NT2/D1 (cell line): ENCODE results near the gene ATXN1.

Experiments used
- DNase-seq: peaks from one replicate; pipeline ENCODE4 v3.0.0-alpha.2; 2011; ENCODE audit warnings: low read depth, low spot score
- H3K27me3 ChIP-seq: 2 replicates; pipeline ENCODE4 v1.6.0; 2011; ENCODE audit warnings: mild to moderate bottlenecking; ENCODE audit not compliant: insufficient read length, insufficient read depth
- H3K36me3 ChIP-seq: 2 replicates; pipeline ENCODE4 v1.6.1; 2011; ENCODE audit warnings: mild to moderate bottlenecking, low read length, mixed read lengths; ENCODE audit not compliant: insufficient read depth, insufficient read length
- H3K4me1 ChIP-seq: 2 replicates; pipeline ENCODE4 v1.5.1; 2011; ENCODE audit not compliant: insufficient read depth, insufficient read length
- H3K4me3 ChIP-seq: 2 replicates; pipeline ENCODE4 v1.5.1; 2011; ENCODE audit warnings: low read depth; ENCODE audit not compliant: insufficient read length
- H3K9ac ChIP-seq: 2 replicates; pipeline ENCODE4 v1.6.0; 2011; ENCODE audit warnings: low read depth; ENCODE audit not compliant: insufficient read length
- H3K9me3 ChIP-seq: 2 replicates; pipeline ENCODE4 v1.5.1; 2011; ENCODE audit warnings: mild to moderate bottlenecking, low read length; ENCODE audit not compliant: insufficient read depth
- SUZ12 ChIP-seq: IDR thresholded peaks from 2 replicates; pipeline ENCODE4 v1.6.1; 2011; ENCODE audit not compliant: insufficient read length, insufficient read depth; ENCODE audit errors: extremely low read depth
- YY1 ChIP-seq: IDR thresholded peaks from 2 replicates; pipeline ENCODE4 v1.6.1; 2011; ENCODE audit not compliant: insufficient read length, insufficient read depth
- ZNF274 ChIP-seq: IDR thresholded peaks from 2 replicates; pipeline ENCODE4 v1.6.1; 2011; ENCODE audit warnings: mild to moderate bottlenecking, low read depth, low read length

ATXN1 gene

DNA sequence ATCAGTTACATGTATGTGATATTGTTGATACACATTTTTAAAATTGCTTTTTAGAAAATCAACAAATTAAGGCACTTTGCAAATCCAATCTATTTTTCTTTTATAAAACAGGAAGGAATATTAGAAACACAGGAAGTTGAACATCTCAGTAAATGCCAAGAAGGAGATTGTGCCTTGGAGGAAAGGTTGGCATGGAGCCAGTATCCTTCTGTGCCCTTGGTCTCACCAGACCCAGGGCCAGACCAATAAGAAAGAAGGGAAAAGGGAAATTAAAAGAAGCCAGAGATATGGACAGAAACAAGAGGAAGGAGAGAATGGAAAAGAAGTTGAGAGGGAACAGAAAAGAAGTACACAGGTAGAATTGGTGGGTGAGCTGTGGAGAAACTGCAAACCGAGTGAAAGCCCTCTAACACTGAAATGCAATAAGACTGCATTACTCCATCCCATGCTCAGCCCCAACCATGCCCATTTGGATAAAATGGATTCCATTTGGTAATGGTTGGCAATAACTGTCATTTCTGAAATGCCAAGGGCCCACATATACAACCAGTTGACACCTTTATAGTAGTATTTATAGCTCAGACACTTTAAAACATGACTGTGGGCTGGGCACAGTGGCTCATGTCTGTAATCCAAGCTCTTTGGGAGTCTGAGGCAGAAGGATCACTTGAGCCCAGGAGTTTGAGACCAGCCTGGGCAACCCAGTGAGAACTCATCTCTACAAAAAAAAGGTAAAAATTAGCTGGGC, 389.1 kb downstream of the ATXN1 start:
- Histone ChIP-seq H3K4me1 (no peaks in the 10 kb centered on the region), H3K27me3 (no peaks in the 10 kb centered on the region), H3K9me3 (no peaks in the 10 kb centered on the region), H3K4me3 (no peak overlapping the region), H3K9ac (no peak overlapping the region), H3K36me3 (no peaks in the 10 kb centered on the region)
- no peak for DNase-seq
- no peak for TF ChIP-seq SUZ12
- no peak for TF ChIP-seq ZNF274
- TF ChIP-seq YY1, result no peak

DNA sequence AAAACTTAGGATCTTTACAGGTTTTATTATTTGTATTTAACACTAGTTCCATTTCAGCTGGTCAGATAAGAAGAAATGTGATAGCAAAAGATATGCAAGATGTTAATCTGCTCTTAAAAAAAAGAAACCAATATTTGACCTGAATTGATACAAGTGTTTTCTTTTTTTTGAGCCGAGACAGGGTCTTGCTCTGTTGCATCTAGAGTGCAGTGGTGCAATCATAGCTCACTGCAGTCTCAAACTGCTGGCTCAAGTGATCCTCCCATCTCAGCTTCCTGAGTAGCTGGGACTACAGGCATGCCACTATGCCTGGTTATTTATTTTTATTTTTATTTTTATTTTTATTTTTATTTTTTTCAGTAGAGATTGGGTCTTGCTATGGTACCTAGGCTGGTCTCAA, 389.9 kb downstream of the ATXN1 start:
- no peak for DNase-seq
- TF ChIP-seq SUZ12 (no peak), ZNF274 (no peak), YY1 (no peak)
- no peaks in the 10 kb centered on the region for H3K36me3 ChIP-seq
- H3K4me3 ChIP-seq, result no peak overlapping the region
- no peak overlapping the region for H3K9ac ChIP-seq
- H3K9me3 ChIP-seq, result no peaks in the 10 kb centered on the region
- no peaks in the 10 kb centered on the region for H3K27me3 ChIP-seq
- H3K4me1 ChIP-seq, result no peaks in the 10 kb centered on the region

DNA sequence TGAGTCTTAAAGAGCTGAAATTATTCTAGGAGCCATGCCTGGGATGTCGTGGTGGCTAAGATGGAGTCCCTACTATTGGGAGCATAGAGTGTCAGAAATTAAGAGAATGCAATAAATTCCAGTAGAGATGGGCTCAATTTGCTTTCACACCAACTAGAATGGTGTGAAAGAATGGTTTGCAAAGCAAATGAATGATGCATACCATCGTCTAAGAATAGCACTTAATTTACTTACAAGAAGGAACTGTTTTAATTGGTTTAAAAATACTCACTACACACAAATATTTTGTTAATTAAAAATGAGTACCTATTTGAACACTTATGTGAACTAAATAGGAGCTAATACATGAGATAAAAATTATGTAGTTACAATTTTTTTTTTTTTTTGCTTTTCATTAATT, 390.3 kb downstream of the ATXN1 start:
- H3K36me3 ChIP-seq, result no peaks in the 10 kb centered on the region
- no peak for DNase-seq
- no peaks in the 10 kb centered on the region for H3K4me1 ChIP-seq
- no peak overlapping the region for H3K4me3 ChIP-seq
- TF ChIP-seq ZNF274 (no peak), SUZ12 (no peak), YY1 (no peak)
- H3K9me3 ChIP-seq, result no peaks in the 10 kb centered on the region
- no peak overlapping the region for H3K9ac ChIP-seq
- H3K27me3 ChIP-seq, result no peaks in the 10 kb centered on the region

DNA sequence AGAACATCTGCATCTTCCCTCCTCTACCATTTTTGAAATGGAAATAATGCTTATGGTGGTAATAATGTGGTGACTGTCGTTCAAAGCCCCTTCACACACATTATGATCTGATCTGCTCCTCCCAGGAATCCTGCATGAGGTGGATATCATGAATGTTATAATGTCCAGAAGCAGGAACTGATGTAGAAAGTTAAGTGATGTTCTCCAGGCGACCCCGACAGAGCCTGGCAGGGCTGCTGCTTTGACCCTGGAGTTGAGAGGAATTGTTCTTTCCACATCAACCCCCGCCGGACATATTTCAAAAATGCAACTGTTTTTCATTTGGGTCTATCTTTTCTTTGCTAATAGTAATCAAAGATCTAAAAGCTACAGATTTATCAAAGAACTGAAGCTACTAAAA, 391.3 kb downstream of the ATXN1 start:
- no peak for DNase-seq
- H3K36me3 ChIP-seq, result no peaks in the 10 kb centered on the region
- no peak overlapping the region for H3K4me3 ChIP-seq
- TF ChIP-seq YY1 (no peak), ZNF274 (no peak), SUZ12 (no peak)
- H3K9me3 ChIP-seq, result no peaks in the 10 kb centered on the region
- no peaks in the 10 kb centered on the region for H3K4me1 ChIP-seq
- H3K9ac ChIP-seq, result no peak overlapping the region
- H3K27me3 ChIP-seq, result no peaks in the 10 kb centered on the region

DNA sequence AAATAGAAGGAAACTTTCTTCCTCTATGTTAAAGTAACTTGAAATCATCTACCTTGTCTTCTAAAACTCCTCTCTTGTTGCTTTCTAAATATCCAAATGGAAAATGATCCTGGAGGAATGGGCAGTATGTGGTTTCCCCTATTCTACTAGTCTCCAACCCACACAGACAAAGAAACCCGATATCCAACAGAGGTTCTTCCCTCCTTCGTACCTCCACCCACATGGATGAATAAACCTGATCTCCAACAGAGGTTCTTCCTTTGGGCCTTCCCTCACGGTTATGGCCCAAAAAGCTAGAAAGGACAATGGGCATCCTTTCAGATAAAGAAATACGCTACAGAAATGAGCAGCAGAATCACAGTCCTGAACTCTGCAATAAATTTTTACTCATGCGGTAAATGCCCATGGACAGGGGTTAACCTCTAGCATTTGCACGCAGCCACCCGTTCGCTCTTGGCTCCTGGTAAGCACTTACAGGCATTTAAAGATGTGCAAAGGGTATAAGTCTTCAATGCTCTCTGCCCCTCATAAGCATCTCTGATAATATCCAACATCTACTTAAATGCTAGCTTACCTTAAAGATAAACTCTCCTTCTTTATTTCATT, 392.0 kb downstream of the ATXN1 start:
- Histone ChIP-seq H3K27me3 (no peaks in the 10 kb centered on the region), H3K4me3 (no peak overlapping the region), H3K9ac (no peak overlapping the region), H3K4me1 (no peaks in the 10 kb centered on the region), H3K36me3 (no peaks in the 10 kb centered on the region), H3K9me3 (no peaks in the 10 kb centered on the region)
- no peak for DNase-seq
- TF ChIP-seq ZNF274 (no peak), YY1 (no peak), SUZ12 (no peak)

DNA sequence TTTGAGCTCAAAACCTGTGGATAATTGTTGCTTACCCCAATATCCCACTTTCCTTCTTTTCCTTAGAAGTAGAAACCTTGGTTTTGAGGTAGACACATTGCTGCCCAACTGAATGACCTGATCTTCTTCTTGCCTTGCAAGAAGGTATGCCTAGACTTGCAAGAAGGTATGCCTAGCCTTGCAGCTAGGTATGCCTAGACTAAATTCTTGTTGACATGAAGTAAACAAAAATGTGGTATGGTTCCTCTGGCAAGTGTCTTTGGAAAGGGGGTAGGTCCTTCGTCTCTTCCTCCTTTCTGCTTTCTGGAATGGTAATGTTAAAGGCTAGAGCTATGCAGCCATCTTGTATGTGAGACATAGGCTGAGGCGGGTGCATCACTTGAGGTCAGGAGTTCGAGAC, 393.7 kb downstream of the ATXN1 start:
- Histone ChIP-seq H3K9ac (no peak overlapping the region), H3K36me3 (no peaks in the 10 kb centered on the region), H3K4me1 (no peaks in the 10 kb centered on the region), H3K9me3 (no peaks in the 10 kb centered on the region), H3K4me3 (no peak overlapping the region), H3K27me3 (no peaks in the 10 kb centered on the region)
- DNase-seq, result no peak
- TF ChIP-seq SUZ12 (no peak), YY1 (no peak), ZNF274 (no peak)

DNA sequence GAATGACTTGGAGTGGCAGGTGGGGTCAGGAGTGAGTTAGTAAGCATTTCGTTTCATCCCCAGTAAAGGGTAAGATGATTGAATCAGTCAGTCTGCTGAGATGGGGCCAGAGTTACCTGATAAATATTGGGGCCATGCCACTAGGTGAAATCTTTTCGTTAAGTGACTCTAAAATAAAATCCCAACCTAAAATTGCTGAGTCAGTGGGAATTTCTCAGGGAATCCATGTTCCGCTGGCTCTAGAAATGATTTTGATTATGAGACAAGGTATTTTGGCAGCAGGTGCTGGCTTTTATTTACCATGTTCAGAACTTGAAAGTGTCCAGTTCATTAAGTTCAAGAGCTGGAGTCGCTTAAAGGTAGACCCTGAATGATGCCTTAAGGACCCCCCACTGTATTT, 397.5 kb downstream of the ATXN1 start:
- no peak overlapping the region for H3K4me3 ChIP-seq
- H3K9me3 ChIP-seq, result no peaks in the 10 kb centered on the region
- H3K9ac ChIP-seq, result no peak overlapping the region
- H3K4me1 ChIP-seq, result no peaks in the 10 kb centered on the region
- TF ChIP-seq ZNF274, result no peak
- TF ChIP-seq SUZ12, result no peak
- TF ChIP-seq YY1, result no peak
- H3K36me3 ChIP-seq, result no peaks in the 10 kb centered on the region
- no peak for DNase-seq
- H3K27me3 ChIP-seq, result no peaks in the 10 kb centered on the region
